UCSD-AML1 (cell line): ENCODE data around the gene CECR2.
"Not testable (repeated sequence)": the region's sequence is repeated elsewhere in the genome, so short reads cannot be mapped to it uniquely, and the experiment has no call there.

Source experiments
- DNase-seq: peaks from one replicate; lab custom pipeline; 2025; ENCODE audit not compliant: unreplicated experiment; lab: John Stamatoyannopoulos, UW

CECR2 gene

DNA sequence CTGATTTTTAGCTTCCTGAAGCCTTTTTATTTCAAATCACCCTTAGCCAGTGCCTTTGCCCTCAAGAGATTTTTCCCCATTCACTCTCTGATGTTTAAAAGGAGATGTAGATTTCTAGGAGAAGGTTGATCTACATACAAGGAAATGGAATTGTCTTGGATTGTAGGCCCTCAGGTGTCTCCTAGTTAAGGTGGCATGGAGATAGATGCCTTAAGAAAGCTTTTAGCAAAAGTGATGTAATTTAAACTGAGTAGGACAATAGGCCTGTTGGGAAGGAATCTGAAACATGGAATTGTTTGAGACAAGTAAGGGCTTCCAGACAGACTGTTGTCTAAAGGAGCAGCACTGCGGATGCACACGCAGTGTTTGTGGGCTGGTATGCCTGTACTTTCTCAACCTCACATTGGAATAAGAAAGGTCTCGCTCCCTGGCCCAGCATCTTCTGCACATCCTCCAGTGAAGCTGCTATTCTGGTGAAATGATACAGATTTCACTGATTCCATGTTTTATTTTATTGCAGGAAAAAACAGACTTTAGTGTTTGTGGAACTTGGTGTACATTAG is 124.2 kb downstream of the CECR2 start:
- DNase-seq: no peak

- no peak for DNase-seq
Measured at GRCh38 chr22:17496841-17497240, 127.6 kb downstream of the CECR2 start.

DNA sequence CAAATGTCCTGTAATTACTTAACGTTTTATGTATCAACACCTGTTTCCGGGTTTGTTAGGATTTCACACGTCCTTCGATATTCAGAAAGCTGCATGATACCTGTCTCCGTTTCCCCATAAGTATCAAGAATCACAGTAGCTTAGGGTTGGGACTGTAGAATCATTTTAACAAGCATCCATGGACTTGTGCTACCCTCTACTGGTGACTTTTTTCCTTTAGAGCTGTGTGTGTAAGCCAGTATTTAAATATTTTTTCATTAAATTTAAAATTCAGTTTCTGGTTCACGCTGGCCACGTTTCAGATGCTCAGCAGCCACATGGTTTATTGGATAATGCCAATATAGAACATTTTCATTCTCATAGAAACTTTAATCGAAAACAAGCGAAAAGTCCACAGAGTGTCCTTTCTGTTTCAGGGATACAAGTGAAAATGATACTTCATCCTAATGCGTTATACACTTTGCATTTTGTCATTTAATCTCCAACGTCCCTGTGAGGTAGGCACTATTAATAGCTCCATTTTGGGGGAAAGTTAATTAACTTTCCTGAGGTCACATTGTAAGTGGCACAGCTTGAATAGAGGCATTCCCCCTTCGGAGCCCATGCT is 132.5 kb downstream of the CECR2 start:
- no peak for DNase-seq

DNA sequence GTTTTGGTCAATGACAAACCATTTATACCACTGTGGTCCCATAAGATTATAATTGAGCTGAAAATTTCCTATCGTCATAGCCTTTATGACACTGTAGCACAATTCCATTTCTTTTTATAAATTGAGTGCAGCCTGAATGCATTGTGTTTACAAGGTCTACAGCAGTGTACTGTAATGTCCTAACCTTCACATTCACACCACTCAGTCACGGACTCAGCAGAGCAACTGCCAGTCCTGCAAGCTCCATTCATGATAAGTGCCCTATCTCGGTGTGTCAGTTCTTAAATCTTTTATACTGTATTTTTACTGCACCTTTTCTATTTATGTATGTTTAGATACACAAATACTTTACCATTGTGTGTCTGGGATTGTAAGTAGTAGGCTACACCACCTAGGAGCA is 138.8 kb downstream of the CECR2 start:
- no peak for DNase-seq

DNA sequence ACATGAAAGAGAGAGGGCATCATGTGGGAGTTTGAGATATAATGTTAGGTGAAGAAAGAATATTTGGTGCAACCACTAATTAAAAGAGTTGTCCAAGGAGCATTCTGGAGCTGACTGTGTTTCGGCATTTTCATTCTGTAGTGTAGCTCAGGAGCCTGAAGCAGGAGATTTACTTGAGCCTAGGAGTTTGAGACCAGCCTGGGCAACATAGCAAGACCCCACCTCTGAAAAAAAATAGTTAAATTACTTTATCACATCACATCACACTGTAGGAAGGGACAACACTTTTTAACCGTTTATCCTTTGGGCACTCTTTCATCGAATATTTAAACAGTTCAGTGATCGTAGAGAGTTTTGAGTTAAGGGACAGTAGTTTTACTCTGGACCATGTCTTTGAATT is 143.7 kb downstream of the CECR2 start:
- DNase-seq: no peak

DNA sequence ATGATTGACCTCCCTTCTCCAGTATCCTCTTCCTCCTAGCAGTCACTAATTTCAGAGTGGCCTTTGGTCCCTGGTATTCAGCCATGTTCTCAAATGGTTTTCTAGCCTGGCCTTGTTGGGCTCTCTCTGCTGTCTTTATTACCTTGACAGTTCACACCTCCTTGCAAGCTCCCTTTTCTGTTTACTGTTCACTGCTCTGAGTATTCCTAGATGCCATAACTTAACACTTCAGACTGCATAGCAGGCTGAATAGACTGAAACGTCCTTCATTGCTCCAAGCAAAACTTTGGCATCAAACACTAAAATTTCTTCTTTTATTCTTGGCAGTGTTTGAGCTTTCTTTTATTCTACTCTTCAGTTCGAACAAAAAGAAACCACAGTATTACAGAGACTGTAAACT is 144.4 kb downstream of the CECR2 start:
- DNase-seq: no peak

DNA sequence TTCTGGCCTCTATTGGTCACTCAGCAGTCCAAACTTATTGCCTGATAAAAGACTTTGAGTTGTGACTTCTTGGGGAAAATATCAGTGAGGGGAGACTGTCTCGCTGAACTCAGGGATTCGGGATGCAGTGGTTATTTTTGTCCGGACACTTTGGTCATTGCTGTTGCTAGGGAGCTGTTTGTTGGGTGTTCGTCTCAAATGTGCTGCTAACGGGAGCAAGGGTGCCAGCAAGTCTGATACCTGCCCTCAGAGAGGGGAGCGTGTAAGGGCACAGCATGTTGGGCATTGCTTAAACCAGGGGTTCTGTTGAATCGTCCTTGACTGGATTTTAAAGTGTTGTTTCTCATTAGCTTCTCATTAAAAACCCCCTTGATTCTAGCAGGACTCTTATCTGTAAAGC is 144.8 kb downstream of the CECR2 start:
- no peak for DNase-seq

DNA sequence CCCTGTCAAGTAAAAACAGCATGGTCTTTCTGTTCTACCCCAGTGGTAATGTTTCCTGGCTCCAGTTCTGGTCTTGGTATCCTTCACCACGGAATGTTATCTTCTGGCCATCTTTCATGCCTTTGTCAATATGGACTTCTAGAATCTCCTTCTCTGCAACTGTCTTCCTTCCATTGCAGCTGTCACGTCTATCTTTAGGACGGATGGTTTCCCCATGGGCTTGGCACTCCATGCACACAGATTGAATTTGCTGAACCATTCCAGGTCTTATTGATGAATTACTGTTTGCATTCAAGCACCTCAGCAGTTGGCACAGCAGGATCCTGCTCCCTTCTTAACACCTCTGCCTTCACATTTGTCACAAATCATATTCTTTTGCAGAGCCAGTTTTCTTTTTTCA is 149.1 kb downstream of the CECR2 start:
- DNase-seq: no peak

DNA sequence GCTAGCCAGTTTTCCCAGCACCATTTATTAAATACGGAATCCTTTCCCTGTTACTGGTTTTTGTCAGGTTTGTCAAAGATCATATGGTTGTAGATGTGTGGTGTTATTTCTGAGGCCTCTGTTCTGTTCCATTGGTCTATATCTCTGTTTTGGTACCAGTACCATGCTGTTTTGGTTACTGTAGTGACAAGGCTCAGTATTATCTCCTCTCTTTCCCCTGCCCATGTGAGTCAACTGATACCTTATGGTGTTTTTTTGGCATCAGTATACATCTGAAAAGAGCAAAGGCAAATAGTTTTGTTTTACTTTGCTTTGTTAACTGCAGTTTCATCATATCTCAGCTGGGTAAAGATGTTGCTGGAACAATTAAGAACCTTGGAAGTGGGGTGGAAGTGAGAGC is 152.7 kb downstream of the CECR2 start:
- DNase-seq: not testable (repeated sequence)

DNA sequence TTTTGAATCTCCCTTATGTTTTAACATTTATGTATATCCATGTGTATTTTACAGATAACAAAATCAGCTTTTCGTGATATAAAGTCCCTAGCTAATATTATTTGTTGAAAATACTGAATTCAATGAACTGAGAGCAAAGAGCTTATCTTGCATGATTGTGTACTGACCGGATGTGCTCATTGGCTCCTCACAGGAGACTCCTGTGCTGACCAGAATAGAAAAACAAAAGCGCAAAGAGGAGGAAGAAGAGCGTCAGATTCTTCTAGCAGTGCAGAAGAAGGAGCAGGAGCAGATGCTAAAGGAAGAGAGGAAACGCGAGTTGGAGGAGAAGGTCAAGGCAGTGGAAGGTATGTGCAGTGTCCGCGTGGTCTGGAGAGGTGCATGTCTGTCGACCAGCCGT is 154.7 kb downstream of the CECR2 start:
- DNase-seq: no peak

DNA sequence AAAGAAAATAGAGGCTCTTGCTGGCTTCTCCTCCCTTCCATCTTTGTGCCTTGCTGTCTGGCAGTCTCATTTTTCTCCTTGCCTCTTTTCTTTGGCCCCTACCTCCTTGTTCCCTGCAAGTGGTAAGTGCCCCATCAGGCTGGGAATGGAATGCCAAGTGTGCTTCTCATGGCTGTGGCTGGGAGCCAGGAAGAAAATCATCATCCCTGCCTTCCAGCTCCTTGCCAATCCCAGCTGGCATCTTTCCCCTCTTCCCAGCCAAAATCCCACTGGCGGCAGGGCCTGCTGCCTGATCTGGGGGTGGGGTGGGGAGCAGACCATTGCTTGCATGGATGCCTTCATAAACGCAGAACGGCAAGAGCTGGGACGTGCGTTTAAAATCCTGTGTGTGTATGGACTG is 167.0 kb downstream of the CECR2 start:
- no peak for DNase-seq

- DNase-seq: no peak
Measured at GRCh38 chr22:17537155-17537554, 167.9 kb downstream of the CECR2 start.

DNA sequence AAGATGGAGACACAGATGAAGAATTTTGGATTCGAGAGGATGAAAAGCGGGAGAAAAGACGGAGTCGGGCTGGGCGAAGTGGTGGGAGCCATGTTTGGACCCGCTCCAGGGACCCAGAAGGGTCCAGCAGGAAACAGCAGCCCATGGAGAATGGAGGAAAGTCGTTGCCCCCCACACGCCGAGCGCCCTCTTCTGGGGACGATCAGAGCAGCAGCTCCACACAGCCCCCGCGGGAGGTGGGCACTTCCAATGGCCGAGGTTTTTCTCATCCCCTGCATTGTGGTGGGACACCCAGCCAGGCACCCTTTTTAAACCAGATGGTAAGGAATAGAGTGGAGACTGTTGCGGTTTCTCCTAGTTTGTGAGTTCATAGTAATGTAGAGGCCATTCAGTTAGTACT is 171.2 kb downstream of the CECR2 start:
- DNase-seq: no peak

- no peak for DNase-seq
Measured at GRCh38 chr22:17541476-17541875, 172.2 kb downstream of the CECR2 start.

DNA sequence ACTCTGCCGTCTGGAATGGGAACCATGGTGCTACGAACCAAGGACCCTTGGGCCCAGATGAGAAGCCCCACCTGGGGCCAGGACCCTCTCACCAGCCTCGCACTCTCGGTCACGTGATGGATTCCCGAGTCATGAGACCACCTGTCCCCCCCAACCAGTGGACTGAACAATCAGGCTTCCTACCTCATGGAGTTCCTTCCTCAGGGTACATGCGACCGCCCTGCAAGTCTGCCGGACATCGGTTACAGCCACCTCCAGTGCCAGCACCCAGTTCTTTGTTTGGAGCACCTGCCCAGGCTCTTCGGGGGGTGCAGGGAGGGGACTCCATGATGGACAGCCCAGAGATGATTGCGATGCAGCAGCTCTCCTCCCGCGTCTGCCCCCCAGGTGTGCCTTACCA is 173.2 kb downstream of the CECR2 start:
- DNase-seq: no peak

DNA sequence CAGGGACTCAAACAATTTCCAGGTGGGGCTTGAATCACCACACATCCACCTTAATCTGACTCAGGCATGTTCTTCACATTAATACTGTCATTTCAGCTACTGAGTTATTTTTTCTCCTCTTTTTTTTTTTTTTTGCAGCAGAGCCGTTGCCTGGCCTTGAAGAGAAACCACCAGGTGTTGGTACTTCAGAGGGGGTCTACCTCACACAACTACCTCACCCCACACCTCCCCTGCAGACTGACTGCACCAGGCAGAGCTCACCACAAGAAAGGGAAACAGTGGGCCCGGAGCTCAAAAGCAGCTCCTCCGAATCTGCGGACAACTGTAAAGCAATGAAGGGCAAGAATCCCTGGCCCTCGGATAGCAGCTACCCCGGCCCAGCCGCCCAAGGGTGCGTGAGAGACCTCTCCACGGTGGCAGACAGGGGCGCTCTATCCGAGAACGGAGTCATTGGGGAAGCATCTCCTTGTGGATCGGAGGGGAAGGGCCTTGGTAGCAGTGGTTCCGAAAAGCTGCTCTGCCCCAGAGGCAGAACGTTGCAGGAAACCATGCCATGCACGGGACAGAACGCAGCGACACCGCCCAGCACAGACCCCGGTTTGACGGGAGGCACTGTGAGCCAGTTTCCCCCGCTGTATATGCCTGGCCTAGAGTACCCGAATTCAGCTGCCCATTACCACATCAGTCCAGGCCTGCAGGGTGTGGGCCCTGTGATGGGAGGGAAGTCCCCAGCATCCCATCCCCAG is 178.9 kb downstream of the CECR2 start:
- no peak for DNase-seq

DNA sequence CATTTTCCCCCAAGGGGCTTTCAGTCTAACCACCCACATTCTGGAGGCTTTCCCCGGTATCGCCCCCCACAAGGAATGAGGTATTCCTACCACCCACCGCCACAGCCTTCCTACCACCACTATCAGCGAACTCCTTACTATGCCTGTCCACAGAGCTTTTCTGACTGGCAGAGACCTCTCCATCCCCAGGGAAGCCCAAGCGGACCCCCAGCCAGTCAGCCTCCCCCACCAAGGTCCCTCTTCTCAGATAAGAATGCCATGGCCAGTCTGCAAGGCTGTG is 179.4 kb downstream of the CECR2 start:
- no peak for DNase-seq

DNA sequence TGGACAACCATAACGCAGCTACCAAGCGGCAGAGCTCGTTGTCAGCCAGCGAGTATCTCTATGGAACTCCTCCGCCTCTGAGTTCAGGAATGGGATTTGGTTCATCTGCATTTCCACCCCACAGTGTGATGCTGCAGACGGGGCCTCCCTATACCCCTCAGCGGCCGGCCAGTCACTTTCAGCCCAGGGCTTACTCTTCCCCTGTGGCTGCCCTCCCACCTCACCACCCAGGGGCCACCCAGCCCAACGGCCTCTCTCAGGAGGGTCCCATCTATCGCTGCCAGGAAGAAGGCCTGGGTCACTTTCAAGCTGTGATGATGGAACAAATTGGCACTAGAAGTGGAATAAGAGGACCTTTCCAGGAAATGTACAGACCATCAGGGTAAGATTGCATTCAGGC is 179.9 kb downstream of the CECR2 start:
- no peak for DNase-seq

DNA sequence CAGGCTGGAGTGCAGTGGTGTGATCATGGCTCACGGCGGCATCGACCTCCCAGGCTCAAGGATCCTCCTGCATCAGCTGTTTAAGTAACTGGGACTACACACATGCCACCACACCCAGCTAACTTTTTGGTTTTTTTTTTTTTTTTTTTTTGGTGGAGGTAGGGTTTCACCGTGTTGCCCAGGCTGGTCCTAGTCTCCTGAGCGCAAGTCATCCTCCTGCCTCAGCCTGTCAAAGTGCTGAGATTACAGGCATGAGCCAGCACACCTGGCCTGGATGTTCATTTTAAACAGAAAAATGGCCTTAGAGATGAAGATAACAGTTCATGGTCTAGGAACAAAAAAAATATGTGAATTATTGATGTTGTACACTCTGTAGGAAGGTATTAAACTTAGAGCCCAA is 180.4 kb downstream of the CECR2 start:
- DNase-seq: no peak

GRCh38 chr22:17552737-17553136 is 183.5 kb downstream of the CECR2 start:
- DNase-seq: no peak

GRCh38 chr22:17554814-17555213 is 185.6 kb downstream of the CECR2 start:
- no peak for DNase-seq

GRCh38 chr22:17559188-17559587 is 189.9 kb downstream of the CECR2 start:
- DNase-seq: no peak
